HEK293 (cell line): ENCODE results near the gene CCDC63.

ENCODE experiments used
- CTCF ChIA-PET: fragments of 350-600 bp; formaldehyde crosslinking; extraction: SDS; loops from one replicate; lab custom pipeline; 2021; ENCODE audit warnings: antibody characterized with exemption; lab: Yijun Ruan, JAX
- POLR2A ChIA-PET: fragments of 300-600 bp; formaldehyde crosslinking; extraction: SDS; loops from one replicate; lab custom pipeline; 2020; ENCODE audit warnings: antibody characterized with exemption, inconsistent platforms; lab: Yijun Ruan, JAX
- H3K27ac ChIP-seq: fragments of 200-500 bp; sonication (Bioruptor generic); 2 replicates; pipeline ENCODE4 v1.5.1; 2014; ENCODE audit warnings: low read depth, low read length, control low read depth, inconsistent platforms; ENCODE audit errors: extremely low read depth
- H3K36me3 ChIP-seq, 2 experiments: fragments of 200-500 bp in 1 of 2; sonication (Bioruptor generic) in 1 of 2; 1 replicate in 1 of 2; 2 replicates in 1 of 2; pipeline ENCODE4 v1.5.1; 2014 to 2017; ENCODE audit warnings: inconsistent platforms in 2 of 2, low read length in 2 of 2; ENCODE audit not compliant: control insufficient read depth in 2 of 2, insufficient read depth in 1 of 2
- H3K4me1 ChIP-seq: fragments of 200-500 bp; sonication (Bioruptor generic); 2 replicates; pipeline ENCODE4 v1.5.1; 2014; ENCODE audit warnings: mild to moderate bottlenecking, low read length, inconsistent platforms; ENCODE audit not compliant: control insufficient read depth, insufficient read depth
- H3K4me3 ChIP-seq: 2 replicates; pipeline ENCODE4 v1.5.1; 2011; ENCODE audit warnings: low read depth, mild to moderate bottlenecking, control low read depth, low read length, moderate library complexity
- H3K9me3 ChIP-seq: fragments of 200-500 bp; sonication (Bioruptor generic); 2 replicates; pipeline ENCODE4 v1.5.1; 2014; ENCODE audit warnings: low read depth, low read length, inconsistent platforms; ENCODE audit not compliant: control insufficient read depth, insufficient read depth
- BCL11A ChIP-seq: fragments of 450-650 bp; formaldehyde crosslinking; IDR thresholded peaks from 2 replicates; pipeline ENCODE4 v1.5.1; 2016; ENCODE audit warnings: low read depth, missing biosample characterization, missing genetic modification characterization
- FEZF1 ChIP-seq: fragments of 450-650 bp; formaldehyde crosslinking; IDR thresholded peaks from 2 replicates; pipeline ENCODE4 v1.5.1; 2016; ENCODE audit warnings: missing biosample characterization, missing genetic modification characterization
- HOXA7 ChIP-seq: sonication (generic); formaldehyde crosslinking; IDR thresholded peaks from 2 replicates; pipeline ENCODE4 v1.8.1; 2022; ENCODE audit warnings: missing genetic modification reagents, borderline replicate concordance
- KLF16 ChIP-seq: fragments of 450-650 bp; formaldehyde crosslinking; IDR thresholded peaks from 2 replicates; pipeline ENCODE4 v1.5.1; 2017; ENCODE audit warnings: missing biosample characterization, missing genetic modification characterization
- KLF9 ChIP-seq: fragments of 450-650 bp; formaldehyde crosslinking; IDR thresholded peaks from 2 replicates; pipeline ENCODE4 v1.5.1; 2016; ENCODE audit warnings: missing biosample characterization, missing genetic modification characterization, low read depth
- PRDM1 ChIP-seq: fragments of 450-650 bp; formaldehyde crosslinking; IDR thresholded peaks from 2 replicates; pipeline ENCODE4; 2016; ENCODE audit warnings: missing biosample characterization, missing genetic modification characterization
- YY1 ChIP-seq: fragments of 450-650 bp; formaldehyde crosslinking; IDR thresholded peaks from 2 replicates; pipeline ENCODE4 v1.5.1; 2018; ENCODE audit warnings: missing biosample characterization, missing genetic modification characterization
- ZFP3 ChIP-seq: fragments of 450-650 bp; formaldehyde crosslinking; IDR thresholded peaks from 2 replicates; pipeline ENCODE4 v1.5.1; 2016; ENCODE audit warnings: low read depth, missing biosample characterization, missing genetic modification characterization
- ZNF132 ChIP-seq: fragments of 450-650 bp; formaldehyde crosslinking; IDR thresholded peaks from 2 replicates; pipeline ENCODE4 v1.5.1; 2017; ENCODE audit warnings: missing biosample characterization, missing genetic modification characterization, borderline replicate concordance
- ZNF157 ChIP-seq: fragments of 450-650 bp; formaldehyde crosslinking; IDR thresholded peaks from 2 replicates; pipeline ENCODE4 v1.5.1; 2016; ENCODE audit warnings: missing biosample characterization, missing genetic modification characterization
- ZNF19 ChIP-seq: fragments of 450-650 bp; formaldehyde crosslinking; IDR thresholded peaks from 2 replicates; pipeline ENCODE4; 2016; ENCODE audit warnings: missing biosample characterization, missing genetic modification characterization, low read depth
- ZNF302 ChIP-seq: fragments of 450-650 bp; formaldehyde crosslinking; IDR thresholded peaks from 2 replicates; pipeline ENCODE4 v1.5.1; 2016; ENCODE audit warnings: missing biosample characterization, missing genetic modification characterization, low read depth
- ZNF354C ChIP-seq: fragments of 450-650 bp; formaldehyde crosslinking; IDR thresholded peaks from 2 replicates; pipeline ENCODE4 v1.5.1; 2016; ENCODE audit warnings: missing biosample characterization, missing genetic modification characterization, low read depth, borderline replicate concordance
- ZNF37A ChIP-seq: fragments of 450-650 bp; IDR thresholded peaks from 2 replicates; pipeline ENCODE4 v1.5.1; 2018; ENCODE audit warnings: missing biosample characterization, missing genetic modification characterization
- ZNF423 ChIP-seq: fragments of 450-650 bp; formaldehyde crosslinking; IDR thresholded peaks from 2 replicates; pipeline ENCODE4 v1.5.1; 2016; ENCODE audit warnings: missing biosample characterization, missing genetic modification characterization
- ZNF48 ChIP-seq: fragments of 450-650 bp; formaldehyde crosslinking; IDR thresholded peaks from 2 replicates; pipeline ENCODE4 v1.5.1; 2016; ENCODE audit warnings: missing biosample characterization, missing genetic modification characterization
- ZNF510 ChIP-seq: fragments of 450-650 bp; formaldehyde crosslinking; IDR thresholded peaks from 2 replicates; pipeline ENCODE4 v1.5.1; 2018; ENCODE audit warnings: mild to moderate bottlenecking, missing genetic modification characterization, missing biosample characterization; ENCODE audit not compliant: insufficient replicate concordance
- ZNF561 ChIP-seq: fragments of 450-650 bp; IDR thresholded peaks from 2 replicates; pipeline ENCODE4 v1.5.1; 2018; ENCODE audit warnings: missing biosample characterization, missing genetic modification characterization, borderline replicate concordance
- ZNF654 ChIP-seq: fragments of 450-650 bp; formaldehyde crosslinking; IDR thresholded peaks from 2 replicates; pipeline ENCODE4 v1.5.1; 2016; ENCODE audit warnings: low read depth, missing biosample characterization, missing genetic modification characterization
- ZNF707 ChIP-seq: fragments of 450-650 bp; formaldehyde crosslinking; IDR thresholded peaks from 2 replicates; pipeline ENCODE4 v1.5.1; 2016; ENCODE audit warnings: missing biosample characterization, missing genetic modification characterization
- ZNF837 ChIP-seq: fragments of 450-650 bp; formaldehyde crosslinking; IDR thresholded peaks from 2 replicates; pipeline ENCODE4 v1.5.1; 2016; ENCODE audit warnings: missing biosample characterization, missing genetic modification characterization
- ZSCAN23 ChIP-seq: fragments of 450-650 bp; formaldehyde crosslinking; IDR thresholded peaks from 2 replicates; pipeline ENCODE4 v1.5.1; 2016; ENCODE audit warnings: missing biosample characterization, missing genetic modification characterization
- ZXDB ChIP-seq: fragments of 450-650 bp; formaldehyde crosslinking; IDR thresholded peaks from 2 replicates; pipeline ENCODE4 v1.5.1; 2016; ENCODE audit warnings: missing biosample characterization, missing genetic modification characterization
- TF ChIP-seq, protein P1 (sequence below): fragments of 450-650 bp; formaldehyde crosslinking; IDR thresholded peaks from 2 replicates; pipeline ENCODE4 v1.5.1; 2016; ENCODE audit warnings: missing biosample characterization, missing genetic modification characterization
- TF ChIP-seq, protein P2 (sequence below): fragments of 450-650 bp; formaldehyde crosslinking; IDR thresholded peaks from 2 replicates; pipeline ENCODE4 v1.5.1; 2016; ENCODE audit warnings: missing biosample characterization, missing genetic modification characterization
- TF ChIP-seq, protein P3 (sequence below): fragments of 450-650 bp; formaldehyde crosslinking; IDR thresholded peaks from 2 replicates; pipeline ENCODE4 v1.5.1; 2016; ENCODE audit warnings: missing biosample characterization, missing genetic modification characterization, low read depth
- TF ChIP-seq, protein P4 (sequence below): fragments of 450-650 bp; formaldehyde crosslinking; IDR thresholded peaks from 2 replicates; pipeline ENCODE4 v1.5.1; 2017; ENCODE audit warnings: missing biosample characterization, missing genetic modification characterization
- TF ChIP-seq, protein P5 (sequence below): IDR thresholded peaks from 2 replicates; pipeline ENCODE4 v1.6.1; 2011; ENCODE audit warnings: mild to moderate bottlenecking, low read depth, low read length, borderline replicate concordance
- TF ChIP-seq, protein P6 (sequence below): fragments of 450-650 bp; formaldehyde crosslinking; optimal IDR thresholded peaks from 2 replicates; pipeline ENCODE3; 2016; ENCODE audit warnings: missing biosample characterization, mild to moderate bottlenecking, missing genetic modification characterization

The CCDC63 gene

DNA sequence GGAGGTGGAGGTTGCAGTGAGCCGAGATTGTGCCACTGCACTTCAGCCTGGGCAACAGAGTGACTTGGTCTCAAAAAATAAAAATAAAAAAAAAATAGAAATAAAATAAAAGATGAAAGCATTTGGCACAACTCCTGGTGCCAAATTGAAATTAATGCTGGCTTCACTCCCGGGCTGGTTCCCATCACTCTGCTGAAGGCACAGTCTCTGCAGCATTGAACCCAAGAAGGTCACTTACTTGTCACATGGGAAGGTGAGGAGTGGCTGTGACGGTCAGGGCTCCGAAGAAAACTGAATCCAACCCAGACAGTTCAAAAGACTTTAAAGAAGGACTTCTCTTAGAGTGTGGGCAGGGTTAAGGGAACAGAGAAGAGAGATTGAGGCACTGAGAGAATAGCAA, 10.5 kb upstream of the CCDC63 start:
- ChIA-PET CTCF (no interaction called here), POLR2A (no interaction called here)
- TF ChIP-seq FEZF1 = no peak
- no peak for TF ChIP-seq BCL11A
- TF ChIP-seq, protein P1, sequence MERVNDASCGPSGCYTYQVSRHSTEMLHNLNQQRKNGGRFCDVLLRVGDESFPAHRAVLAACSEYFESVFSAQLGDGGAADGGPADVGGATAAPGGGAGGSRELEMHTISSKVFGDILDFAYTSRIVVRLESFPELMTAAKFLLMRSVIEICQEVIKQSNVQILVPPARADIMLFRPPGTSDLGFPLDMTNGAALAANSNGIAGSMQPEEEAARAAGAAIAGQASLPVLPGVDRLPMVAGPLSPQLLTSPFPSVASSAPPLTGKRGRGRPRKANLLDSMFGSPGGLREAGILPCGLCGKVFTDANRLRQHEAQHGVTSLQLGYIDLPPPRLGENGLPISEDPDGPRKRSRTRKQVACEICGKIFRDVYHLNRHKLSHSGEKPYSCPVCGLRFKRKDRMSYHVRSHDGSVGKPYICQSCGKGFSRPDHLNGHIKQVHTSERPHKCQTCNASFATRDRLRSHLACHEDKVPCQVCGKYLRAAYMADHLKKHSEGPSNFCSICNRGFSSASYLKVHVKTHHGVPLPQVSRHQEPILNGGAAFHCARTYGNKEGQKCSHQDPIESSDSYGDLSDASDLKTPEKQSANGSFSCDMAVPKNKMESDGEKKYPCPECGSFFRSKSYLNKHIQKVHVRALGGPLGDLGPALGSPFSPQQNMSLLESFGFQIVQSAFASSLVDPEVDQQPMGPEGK = no peak
- no peak for TF ChIP-seq ZNF654 (tag by site-specific recombination)
- TF ChIP-seq, protein P2, sequence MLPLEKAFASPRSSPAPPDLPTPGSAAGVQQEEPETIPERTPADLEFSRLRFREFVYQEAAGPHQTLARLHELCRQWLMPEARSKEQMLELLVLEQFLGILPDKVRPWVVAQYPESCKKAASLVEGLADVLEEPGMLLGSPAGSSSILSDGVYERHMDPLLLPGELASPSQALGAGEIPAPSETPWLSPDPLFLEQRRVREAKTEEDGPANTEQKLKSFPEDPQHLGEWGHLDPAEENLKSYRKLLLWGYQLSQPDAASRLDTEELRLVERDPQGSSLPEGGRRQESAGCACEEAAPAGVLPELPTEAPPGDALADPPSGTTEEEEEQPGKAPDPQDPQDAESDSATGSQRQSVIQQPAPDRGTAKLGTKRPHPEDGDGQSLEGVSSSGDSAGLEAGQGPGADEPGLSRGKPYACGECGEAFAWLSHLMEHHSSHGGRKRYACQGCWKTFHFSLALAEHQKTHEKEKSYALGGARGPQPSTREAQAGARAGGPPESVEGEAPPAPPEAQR (tag by site-specific recombination) = no peak
- no peak for TF ChIP-seq HOXA7 (CRISPR knock-in tag)
- TF ChIP-seq, protein P3, sequence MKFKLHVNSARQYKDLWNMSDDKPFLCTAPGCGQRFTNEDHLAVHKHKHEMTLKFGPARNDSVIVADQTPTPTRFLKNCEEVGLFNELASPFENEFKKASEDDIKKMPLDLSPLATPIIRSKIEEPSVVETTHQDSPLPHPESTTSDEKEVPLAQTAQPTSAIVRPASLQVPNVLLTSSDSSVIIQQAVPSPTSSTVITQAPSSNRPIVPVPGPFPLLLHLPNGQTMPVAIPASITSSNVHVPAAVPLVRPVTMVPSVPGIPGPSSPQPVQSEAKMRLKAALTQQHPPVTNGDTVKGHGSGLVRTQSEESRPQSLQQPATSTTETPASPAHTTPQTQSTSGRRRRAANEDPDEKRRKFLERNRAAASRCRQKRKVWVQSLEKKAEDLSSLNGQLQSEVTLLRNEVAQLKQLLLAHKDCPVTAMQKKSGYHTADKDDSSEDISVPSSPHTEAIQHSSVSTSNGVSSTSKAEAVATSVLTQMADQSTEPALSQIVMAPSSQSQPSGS (tag by site-specific recombination) = no peak
- no peak for TF ChIP-seq ZNF132 (tag by site-specific recombination)
- no peak for TF ChIP-seq ZNF510 (tag by site-specific recombination)
- no peak for TF ChIP-seq KLF9 (tag by site-specific recombination)
- no peak for TF ChIP-seq ZNF48
- TF ChIP-seq, protein P4, sequence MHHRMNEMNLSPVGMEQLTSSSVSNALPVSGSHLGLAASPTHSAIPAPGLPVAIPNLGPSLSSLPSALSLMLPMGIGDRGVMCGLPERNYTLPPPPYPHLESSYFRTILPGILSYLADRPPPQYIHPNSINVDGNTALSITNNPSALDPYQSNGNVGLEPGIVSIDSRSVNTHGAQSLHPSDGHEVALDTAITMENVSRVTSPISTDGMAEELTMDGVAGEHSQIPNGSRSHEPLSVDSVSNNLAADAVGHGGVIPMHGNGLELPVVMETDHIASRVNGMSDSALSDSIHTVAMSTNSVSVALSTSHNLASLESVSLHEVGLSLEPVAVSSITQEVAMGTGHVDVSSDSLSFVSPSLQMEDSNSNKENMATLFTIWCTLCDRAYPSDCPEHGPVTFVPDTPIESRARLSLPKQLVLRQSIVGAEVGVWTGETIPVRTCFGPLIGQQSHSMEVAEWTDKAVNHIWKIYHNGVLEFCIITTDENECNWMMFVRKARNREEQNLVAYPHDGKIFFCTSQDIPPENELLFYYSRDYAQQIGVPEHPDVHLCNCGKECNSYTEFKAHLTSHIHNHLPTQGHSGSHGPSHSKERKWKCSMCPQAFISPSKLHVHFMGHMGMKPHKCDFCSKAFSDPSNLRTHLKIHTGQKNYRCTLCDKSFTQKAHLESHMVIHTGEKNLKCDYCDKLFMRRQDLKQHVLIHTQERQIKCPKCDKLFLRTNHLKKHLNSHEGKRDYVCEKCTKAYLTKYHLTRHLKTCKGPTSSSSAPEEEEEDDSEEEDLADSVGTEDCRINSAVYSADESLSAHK (tag by site-specific recombination) = no peak
- TF ChIP-seq, protein P5, sequence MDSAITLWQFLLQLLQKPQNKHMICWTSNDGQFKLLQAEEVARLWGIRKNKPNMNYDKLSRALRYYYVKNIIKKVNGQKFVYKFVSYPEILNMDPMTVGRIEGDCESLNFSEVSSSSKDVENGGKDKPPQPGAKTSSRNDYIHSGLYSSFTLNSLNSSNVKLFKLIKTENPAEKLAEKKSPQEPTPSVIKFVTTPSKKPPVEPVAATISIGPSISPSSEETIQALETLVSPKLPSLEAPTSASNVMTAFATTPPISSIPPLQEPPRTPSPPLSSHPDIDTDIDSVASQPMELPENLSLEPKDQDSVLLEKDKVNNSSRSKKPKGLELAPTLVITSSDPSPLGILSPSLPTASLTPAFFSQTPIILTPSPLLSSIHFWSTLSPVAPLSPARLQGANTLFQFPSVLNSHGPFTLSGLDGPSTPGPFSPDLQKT = no peak
- TF ChIP-seq YY1 (tag by site-specific recombination) = no peak
- TF ChIP-seq ZSCAN23 = no peak
- TF ChIP-seq PRDM1 (tag by site-specific recombination) = no peak
- H3K9me3 ChIP-seq = no peaks in the 10 kb centered on the region
- H3K27ac ChIP-seq = no peak overlapping the region
- no peaks in the 10 kb centered on the region for H3K4me1 ChIP-seq
- H3K4me3 ChIP-seq = no peak overlapping the region
- no peaks in the 10 kb centered on the region for H3K36me3 ChIP-seq

DNA sequence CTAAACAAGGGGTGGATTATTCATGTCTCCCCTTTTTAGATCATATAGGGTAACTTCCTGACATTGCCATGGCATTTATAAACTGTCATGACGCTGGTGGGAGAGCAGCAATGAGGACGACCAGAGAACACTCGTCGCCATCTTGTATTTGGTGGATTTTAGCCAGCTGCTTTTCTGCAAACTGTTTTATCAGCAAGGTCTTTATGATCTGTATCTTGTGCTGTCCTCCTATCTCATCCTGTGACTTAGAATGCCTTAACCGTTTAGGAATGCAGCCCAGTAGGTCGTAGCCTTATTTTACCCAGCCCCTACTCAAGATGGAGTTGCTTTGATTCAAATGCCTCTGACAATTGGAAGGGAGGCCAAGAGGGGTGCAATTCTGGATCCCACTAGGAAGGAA, 5.8 kb upstream of the CCDC63 start:
- CTCF ChIA-PET = no interaction called here
- POLR2A ChIA-PET = no interaction called here
- H3K9me3 ChIP-seq = no peaks in the 10 kb centered on the region
- no peaks in the 10 kb centered on the region for H3K4me1 ChIP-seq
- no peak overlapping the region for H3K4me3 ChIP-seq
- no peaks in the 10 kb centered on the region for H3K36me3 ChIP-seq
- H3K27ac ChIP-seq = no peak overlapping the region
- TF ChIP-seq KLF16 (tag by site-specific recombination) (no peak), ZNF561 (no peak), ZNF707 (tag by site-specific recombination) (no peak), ZNF837 (tag by site-specific recombination) (no peak), ZNF19 (tag by site-specific recombination) (no peak), ZNF423 (tag by site-specific recombination) (no peak), ZNF157 (tag by site-specific recombination) (no peak), ZNF302 (tag by site-specific recombination) (no peak), ZNF37A (tag by site-specific recombination) (no peak), ZXDB (tag by site-specific recombination) (no peak), ZNF354C (tag by site-specific recombination) (no peak), ZFP3 (tag by site-specific recombination) (no peak)
- TF ChIP-seq, protein P6, sequence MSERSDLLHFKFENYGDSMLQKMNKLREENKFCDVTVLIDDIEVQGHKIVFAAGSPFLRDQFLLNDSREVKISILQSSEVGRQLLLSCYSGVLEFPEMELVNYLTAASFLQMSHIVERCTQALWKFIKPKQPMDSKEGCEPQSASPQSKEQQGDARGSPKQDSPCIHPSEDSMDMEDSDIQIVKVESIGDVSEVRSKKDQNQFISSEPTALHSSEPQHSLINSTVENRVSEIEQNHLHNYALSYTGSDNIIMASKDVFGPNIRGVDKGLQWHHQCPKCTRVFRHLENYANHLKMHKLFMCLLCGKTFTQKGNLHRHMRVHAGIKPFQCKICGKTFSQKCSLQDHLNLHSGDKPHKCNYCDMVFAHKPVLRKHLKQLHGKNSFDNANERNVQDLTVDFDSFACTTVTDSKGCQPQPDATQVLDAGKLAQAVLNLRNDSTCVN (tag by site-specific recombination) = no peak
